Hepatocyte (in vitro differentiated cells): ENCODE measurements around the gene DCTPP1. TPM values are rescaled to one million over a fixed set of nuclear protein-coding genes. Genes with fewer than 3 reads are reported as not detected.

Experiments used
- DNase-seq: peaks from one replicate; pipeline ENCODE4 v3.0.0-alpha.2; 2016; ENCODE audit warnings: low spot score
- H2AFZ ChIP-seq: fragments of 200-600 bp; sonication (generic); 2 replicates; pipeline ENCODE4 v1.6.0; 2016; ENCODE audit warnings: antibody characterized with exemption, mild to moderate bottlenecking
- H3K27ac ChIP-seq: fragments of 200-600 bp; sonication (generic); 2 replicates; pipeline ENCODE4 v1.5.1; 2016; ENCODE audit warnings: mild to moderate bottlenecking
- H3K27me3 ChIP-seq: fragments of 200-600 bp; sonication (generic); 2 replicates; pipeline ENCODE4 v1.6.1; 2016
- H3K36me3 ChIP-seq: fragments of 200-600 bp; sonication (generic); replicated peaks from 2 replicates; pipeline ENCODE4 v1.5.1; 2016; ENCODE audit warnings: low read depth; ENCODE audit not compliant: insufficient read depth
- H3K4me1 ChIP-seq: fragments of 200-600 bp; sonication (generic); 2 replicates; pipeline ENCODE4 v1.5.1; 2016; ENCODE audit warnings: mild to moderate bottlenecking, moderate library complexity; ENCODE audit not compliant: insufficient read depth
- H3K4me2 ChIP-seq: fragments of 200-600 bp; sonication (generic); 2 replicates; pipeline ENCODE4 v1.6.0; 2016
- H3K4me3 ChIP-seq: fragments of 200-600 bp; sonication (generic); 2 replicates; pipeline ENCODE4 v1.5.1; 2016; ENCODE audit warnings: mild to moderate bottlenecking
- H3K79me2 ChIP-seq: fragments of 200-600 bp; sonication (generic); 2 replicates; pipeline ENCODE4 v1.6.0; 2017; ENCODE audit warnings: mild to moderate bottlenecking
- H3K9me2 ChIP-seq: fragments of 200-600 bp; sonication (generic); replicated peaks from 2 replicates; pipeline ENCODE4 v1.6.0; 2017; ENCODE audit warnings: mild to moderate bottlenecking; ENCODE audit not compliant: insufficient read depth
- H3K9me3 ChIP-seq: fragments of 200-600 bp; sonication (generic); 2 replicates; pipeline ENCODE4 v1.5.1; 2016; ENCODE audit warnings: low read depth, mild to moderate bottlenecking
- H4K20me1 ChIP-seq: fragments of 200-600 bp; sonication (generic); 2 replicates; pipeline ENCODE4 v1.6.0; 2016; ENCODE audit warnings: mild to moderate bottlenecking; ENCODE audit not compliant: insufficient read depth, poor library complexity, severe bottlenecking
- CTCF ChIP-seq: fragments of 200-600 bp; sonication (generic); IDR thresholded peaks from 2 replicates; pipeline ENCODE4 v1.5.1; 2016; ENCODE audit warnings: antibody characterized with exemption, mild to moderate bottlenecking; ENCODE audit not compliant: poor library complexity
- EZH2 ChIP-seq: fragments of 200-600 bp; sonication (generic); IDR thresholded peaks from 2 replicates; pipeline ENCODE4 v1.6.1; 2016; ENCODE audit warnings: antibody characterized with exemption, mild to moderate bottlenecking, borderline replicate concordance
- EZH2phosphoT487 ChIP-seq: fragments of 200-600 bp; sonication (generic); IDR thresholded peaks from one replicate; pipeline ENCODE4 v1.6.1; 2018; ENCODE audit warnings: antibody characterized with exemption, mild to moderate bottlenecking, low read depth, moderate library complexity; ENCODE audit not compliant: unreplicated experiment, severe bottlenecking
- WGBS: methylation state at CpG from one replicate; pipeline ENCODE4 v1.1.6; 2016; ENCODE audit warnings: low lambda C conversion rate; ENCODE audit errors: missing lambda C conversion rate; 5-methylcytosine and 5-hydroxymethylcytosine counted together
- polyA plus RNA-seq: library from polyadenylated mRNA; unstranded; fragments of >200 nt; fragmentation: Nextera tagmentation; extraction: Ambion mirVana; gene quantifications from 2 replicates; pipeline ENCODE4 v1.2.1, GENCODE V29; 2016
- total RNA-seq: library from RNA; depleted of rRNA; stranded (reverse); fragments of >200 nt; gene quantifications from 2 replicates; pipeline ENCODE4 v1.2.3, GENCODE V29; 2014

The DCTPP1 gene
- total and polyA plus RNA-seq, 2 experiments from 2014 or later, result 25.9 to 36.3 TPM

GRCh38 chr16:30474684-30475083, 44.9 kb upstream of the DCTPP1 start:
- WGBS, result 93% methylated on average over 7 of the region's 7 CpGs
- H3K4me3 ChIP-seq, result no peak overlapping the region
- no peak overlapping the region for H3K4me2 ChIP-seq

GRCh38 chr16:30474074-30474452, 44.2 kb upstream of the DCTPP1 start:
- no peaks in the 10 kb centered on the region for H3K9me2 ChIP-seq
- 88% methylated on average over 16 of the region's 35 CpGs for WGBS
- H3K27ac ChIP-seq, result no peak overlapping the region
- no peaks in the 10 kb centered on the region for H3K4me1 ChIP-seq
- no peak overlapping the region for H2AFZ ChIP-seq
- no peak overlapping the region for H3K4me3 ChIP-seq
- DNase-seq, result no peak
- TF ChIP-seq EZH2phosphoT487 (no peak), EZH2 (no peak), CTCF (no peak)
- H3K36me3 ChIP-seq, result no peaks in the 10 kb centered on the region
- H3K79me2 ChIP-seq, result no peaks in the 10 kb centered on the region
- no peaks in the 10 kb centered on the region for H3K27me3 ChIP-seq
- no peaks in the 10 kb centered on the region for H4K20me1 ChIP-seq
- H3K4me2 ChIP-seq, result no peak overlapping the region
- no peaks in the 10 kb centered on the region for H3K9me3 ChIP-seq

More at GRCh38 chr16:30474684-30475083, 44.9 kb upstream of the DCTPP1 start:
- no peaks in the 10 kb centered on the region for H3K27me3 ChIP-seq
- no peak overlapping the region for H2AFZ ChIP-seq
- H3K36me3 ChIP-seq, result no peaks in the 10 kb centered on the region
- no peaks in the 10 kb centered on the region for H4K20me1 ChIP-seq
- DNase-seq, result no peak
- no peaks in the 10 kb centered on the region for H3K4me1 ChIP-seq
- no peak overlapping the region for H3K27ac ChIP-seq
- no peaks in the 10 kb centered on the region for H3K9me2 ChIP-seq
- H3K9me3 ChIP-seq, result no peaks in the 10 kb centered on the region
- H3K79me2 ChIP-seq, result no peaks in the 10 kb centered on the region
- TF ChIP-seq CTCF, result no peak
- TF ChIP-seq EZH2phosphoT487, result no peak
- TF ChIP-seq EZH2, result no peak

GRCh38 chr16:30473231-30474073, 43.6 kb upstream of the DCTPP1 start:
- DNase-seq, result no peak
- Histone ChIP-seq H3K4me2 (no peak overlapping the region), H3K9me2 (no peaks in the 10 kb centered on the region), H3K9me3 (no peaks in the 10 kb centered on the region), H4K20me1 (no peaks in the 10 kb centered on the region), H3K36me3 (no peaks in the 10 kb centered on the region), H3K4me1 (no peaks in the 10 kb centered on the region), H3K27ac (no peak overlapping the region), H3K27me3 (no peaks in the 10 kb centered on the region), H2AFZ (no peak overlapping the region), H3K79me2 (no peaks in the 10 kb centered on the region), H3K4me3 (no peak overlapping the region)
- no peak for TF ChIP-seq EZH2
- TF ChIP-seq EZH2phosphoT487, result no peak
- TF ChIP-seq CTCF, result no peak
- 85% methylated on average over 16 of the region's 19 CpGs for WGBS
